ENCODE data around the gene RNGTT. TPM values are rescaled to one million over a fixed set of nuclear protein-coding genes. Genes with fewer than 3 reads are reported as not detected.

RNGTT gene
- total RNA-seq, 1 donor from 2014 or later = 12.3 TPM

DNA sequence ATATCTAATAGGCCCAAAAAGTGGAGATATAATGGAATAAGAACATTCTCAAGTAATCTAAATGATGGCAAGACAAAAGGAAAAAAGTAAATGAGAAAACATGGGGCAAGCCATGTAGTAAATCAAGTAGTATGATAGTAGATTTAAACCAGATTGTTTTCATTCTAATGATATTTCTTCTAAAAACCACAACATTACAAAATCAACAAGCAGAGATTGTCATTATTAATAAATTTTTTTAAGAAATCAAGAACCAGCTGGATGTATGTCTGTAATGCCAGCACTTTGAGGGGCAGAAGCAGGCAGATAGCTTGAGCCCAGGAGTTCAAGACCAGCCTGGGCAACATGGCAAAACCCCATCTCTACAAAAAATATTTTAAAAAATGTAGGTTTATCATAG, 155.0 kb downstream of the RNGTT start:
- Histone ChIP-seq H3K36me3 (no peaks in the 10 kb centered on the region), H3K4me3 (no peak overlapping the region), H3K27ac (no peak overlapping the region), H3K9me3 (no peaks in the 10 kb centered on the region), H3K27me3 (no peaks in the 10 kb centered on the region), H3K4me1 (no peaks in the 10 kb centered on the region)
- TF ChIP-seq, protein P1, sequence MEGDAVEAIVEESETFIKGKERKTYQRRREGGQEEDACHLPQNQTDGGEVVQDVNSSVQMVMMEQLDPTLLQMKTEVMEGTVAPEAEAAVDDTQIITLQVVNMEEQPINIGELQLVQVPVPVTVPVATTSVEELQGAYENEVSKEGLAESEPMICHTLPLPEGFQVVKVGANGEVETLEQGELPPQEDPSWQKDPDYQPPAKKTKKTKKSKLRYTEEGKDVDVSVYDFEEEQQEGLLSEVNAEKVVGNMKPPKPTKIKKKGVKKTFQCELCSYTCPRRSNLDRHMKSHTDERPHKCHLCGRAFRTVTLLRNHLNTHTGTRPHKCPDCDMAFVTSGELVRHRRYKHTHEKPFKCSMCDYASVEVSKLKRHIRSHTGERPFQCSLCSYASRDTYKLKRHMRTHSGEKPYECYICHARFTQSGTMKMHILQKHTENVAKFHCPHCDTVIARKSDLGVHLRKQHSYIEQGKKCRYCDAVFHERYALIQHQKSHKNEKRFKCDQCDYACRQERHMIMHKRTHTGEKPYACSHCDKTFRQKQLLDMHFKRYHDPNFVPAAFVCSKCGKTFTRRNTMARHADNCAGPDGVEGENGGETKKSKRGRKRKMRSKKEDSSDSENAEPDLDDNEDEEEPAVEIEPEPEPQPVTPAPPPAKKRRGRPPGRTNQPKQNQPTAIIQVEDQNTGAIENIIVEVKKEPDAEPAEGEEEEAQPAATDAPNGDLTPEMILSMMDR (IDR thresholded peaks at IDR 0.05) = no peak
- DNase-seq (no peak), ATAC-seq (no peak)
- intact Hi-C loops (cut with DNase I) = no loop called here

DNA sequence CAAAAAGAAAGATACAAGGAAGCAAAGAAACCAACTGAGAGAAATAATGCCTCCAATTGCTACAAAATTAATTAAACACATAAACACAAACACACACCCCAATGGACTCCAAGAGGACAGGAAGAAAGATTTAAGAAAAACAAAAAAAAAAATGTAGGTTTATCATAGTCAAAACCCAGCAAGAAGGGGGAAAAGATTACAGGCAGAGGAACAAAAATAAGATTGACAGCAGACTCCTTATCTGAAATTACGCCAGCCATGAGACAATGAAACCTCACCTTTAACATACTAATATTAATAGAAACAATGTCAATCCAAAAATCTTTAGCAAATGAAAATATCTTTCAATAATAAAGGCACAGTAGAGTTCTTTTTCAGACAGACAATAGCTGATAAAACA, 155.8 kb downstream of the RNGTT start:
- intact Hi-C loops (cut with DNase I) = no loop called here
- no peaks in the 10 kb centered on the region for H3K36me3 ChIP-seq
- H3K27ac ChIP-seq = no peak overlapping the region
- no peaks in the 10 kb centered on the region for H3K4me1 ChIP-seq
- no peaks in the 10 kb centered on the region for H3K27me3 ChIP-seq
- no peak for DNase-seq
- no peaks in the 10 kb centered on the region for H3K9me3 ChIP-seq
- no peak for ATAC-seq
- TF ChIP-seq, protein P1 (IDR thresholded peaks at IDR 0.05) = no peak
- H3K4me3 ChIP-seq = no peak overlapping the region

DNA sequence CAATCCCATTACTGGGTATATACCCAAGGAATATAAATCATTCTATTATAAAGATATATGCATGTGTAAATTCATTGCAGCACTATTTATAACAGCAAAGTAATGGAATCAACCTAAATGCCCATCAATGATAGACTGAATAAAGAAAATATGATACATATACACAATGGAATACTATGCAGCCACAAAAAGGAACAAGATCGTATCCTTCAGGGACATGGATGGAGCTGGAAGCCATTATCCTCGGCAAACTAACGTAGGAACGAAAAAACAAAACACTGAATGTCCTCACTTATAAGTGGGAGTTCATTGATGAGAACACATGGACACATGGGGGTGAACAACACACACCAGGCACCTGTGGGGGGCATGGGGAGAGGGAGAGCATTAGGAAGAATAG, 156.7 kb downstream of the RNGTT start:
- H3K4me3 ChIP-seq = no peak overlapping the region
- H3K9me3 ChIP-seq = no peaks in the 10 kb centered on the region
- no peaks in the 10 kb centered on the region for H3K27me3 ChIP-seq
- H3K27ac ChIP-seq = no peak overlapping the region
- intact Hi-C loops (cut with DNase I) = no loop called here
- no peaks in the 10 kb centered on the region for H3K36me3 ChIP-seq
- DNase-seq = no peak
- ATAC-seq = no peak
- TF ChIP-seq, protein P1 (IDR thresholded peaks at IDR 0.05) = no peak
- no peaks in the 10 kb centered on the region for H3K4me1 ChIP-seq

DNA sequence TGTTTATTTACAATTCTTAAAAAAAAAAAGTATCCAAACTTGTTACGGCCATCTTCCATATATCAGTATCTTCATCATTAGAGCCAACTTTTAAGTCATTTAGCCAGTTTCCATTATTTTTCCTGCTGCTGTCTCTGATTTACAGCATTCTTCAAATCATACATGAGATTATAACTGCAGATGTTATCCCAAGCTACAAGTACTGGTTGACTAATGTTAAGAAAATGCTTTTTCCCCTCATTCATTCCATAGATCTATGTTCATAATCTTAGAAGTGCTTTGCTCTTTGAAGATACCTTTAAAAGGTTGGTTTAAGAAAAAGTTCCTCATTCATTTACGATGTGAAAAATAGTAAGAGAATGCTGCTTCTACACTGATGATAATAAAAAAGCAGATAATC, 158.7 kb downstream of the RNGTT start:
- no peaks in the 10 kb centered on the region for H3K36me3 ChIP-seq
- ATAC-seq = no peak
- TF ChIP-seq, protein P1 (IDR thresholded peaks at IDR 0.05) = no peak
- no peaks in the 10 kb centered on the region for H3K4me1 ChIP-seq
- intact Hi-C loops (cut with DNase I) = no loop called here
- no peak for DNase-seq
- H3K27me3 ChIP-seq = no peaks in the 10 kb centered on the region
- H3K4me3 ChIP-seq = no peak overlapping the region
- H3K27ac ChIP-seq = no peak overlapping the region
- no peaks in the 10 kb centered on the region for H3K9me3 ChIP-seq

DNA sequence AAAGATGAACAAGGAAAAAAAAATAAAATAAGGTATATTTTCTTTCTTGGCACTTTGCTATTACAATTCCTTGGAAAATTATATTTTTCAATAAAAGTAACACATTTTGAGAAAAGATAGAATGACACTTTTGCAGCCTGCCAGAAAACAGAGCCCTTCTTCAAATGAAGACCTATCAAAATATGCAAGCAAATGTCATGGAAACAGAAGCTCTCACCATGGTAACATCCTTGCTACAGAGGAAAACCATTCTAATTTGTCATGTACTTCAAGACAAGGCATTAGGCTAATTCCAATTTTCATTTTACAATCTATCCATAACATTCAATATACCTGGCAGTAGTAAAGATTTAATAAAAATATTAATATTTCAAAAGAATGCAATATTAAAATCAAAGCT, 177.9 kb downstream of the RNGTT start:
- intact Hi-C loops (cut with DNase I) = no loop called here
- DNase-seq (no peak), ATAC-seq (no peak)
- H3K9me3 ChIP-seq = no peaks in the 10 kb centered on the region
- no peak overlapping the region for H3K4me3 ChIP-seq
- TF ChIP-seq, protein P1 (IDR thresholded peaks at IDR 0.05) = no peak
- no peaks in the 10 kb centered on the region for H3K4me1 ChIP-seq
- no peaks in the 10 kb centered on the region for H3K27me3 ChIP-seq
- H3K27ac ChIP-seq = no peak overlapping the region
- no peaks in the 10 kb centered on the region for H3K36me3 ChIP-seq

DNA sequence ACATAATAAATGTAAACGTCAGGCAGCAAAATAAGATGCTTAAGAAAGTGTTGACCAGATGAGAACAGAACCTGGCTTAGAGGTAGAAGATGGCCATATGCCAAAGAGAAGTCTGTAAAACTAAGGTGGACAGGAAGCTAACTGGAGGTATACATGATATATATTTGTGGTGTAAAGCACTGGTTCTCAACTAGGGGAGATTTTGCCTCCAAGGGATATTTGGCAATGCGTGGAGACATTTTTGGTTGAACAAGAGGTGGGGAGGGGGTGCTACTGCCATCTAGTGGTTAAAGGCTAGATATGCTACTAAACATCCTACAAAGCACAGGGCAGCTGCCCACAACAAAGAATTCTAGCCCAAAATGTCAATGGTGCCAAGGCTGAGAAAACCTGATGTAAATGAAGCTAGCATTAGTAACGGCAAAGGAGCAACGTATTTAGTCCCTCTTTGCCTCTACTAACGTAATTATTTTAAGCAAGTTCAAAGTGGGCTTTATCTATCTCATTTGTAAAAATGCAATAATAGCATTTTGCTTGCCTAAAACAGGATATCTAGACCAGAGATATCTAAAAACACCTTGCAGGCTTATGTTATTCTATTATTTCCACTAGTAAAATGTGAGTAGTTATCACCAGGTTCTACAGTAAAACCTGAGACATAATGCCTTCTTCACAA, 182.6 kb downstream of the RNGTT start:
- H3K27ac ChIP-seq = no peak overlapping the region
- no peaks in the 10 kb centered on the region for H3K4me1 ChIP-seq
- DNase-seq (no peak), ATAC-seq (peak; percentile 94)
- TF ChIP-seq, protein P1 (IDR thresholded peaks at IDR 0.05) = peak; percentile 96
- H3K27me3 ChIP-seq = no peaks in the 10 kb centered on the region
- no peaks in the 10 kb centered on the region for H3K9me3 ChIP-seq
- no peak overlapping the region for H3K4me3 ChIP-seq
- intact Hi-C loops (cut with DNase I) = no loop called here
- H3K36me3 ChIP-seq = no peaks in the 10 kb centered on the region
